ENCODE measurements around the gene MGMT.
"Not testable (repeated sequence)": the region's sequence is repeated elsewhere in the genome, so short reads cannot be mapped to it uniquely, and the experiment has no call there.

MGMT gene

DNA sequence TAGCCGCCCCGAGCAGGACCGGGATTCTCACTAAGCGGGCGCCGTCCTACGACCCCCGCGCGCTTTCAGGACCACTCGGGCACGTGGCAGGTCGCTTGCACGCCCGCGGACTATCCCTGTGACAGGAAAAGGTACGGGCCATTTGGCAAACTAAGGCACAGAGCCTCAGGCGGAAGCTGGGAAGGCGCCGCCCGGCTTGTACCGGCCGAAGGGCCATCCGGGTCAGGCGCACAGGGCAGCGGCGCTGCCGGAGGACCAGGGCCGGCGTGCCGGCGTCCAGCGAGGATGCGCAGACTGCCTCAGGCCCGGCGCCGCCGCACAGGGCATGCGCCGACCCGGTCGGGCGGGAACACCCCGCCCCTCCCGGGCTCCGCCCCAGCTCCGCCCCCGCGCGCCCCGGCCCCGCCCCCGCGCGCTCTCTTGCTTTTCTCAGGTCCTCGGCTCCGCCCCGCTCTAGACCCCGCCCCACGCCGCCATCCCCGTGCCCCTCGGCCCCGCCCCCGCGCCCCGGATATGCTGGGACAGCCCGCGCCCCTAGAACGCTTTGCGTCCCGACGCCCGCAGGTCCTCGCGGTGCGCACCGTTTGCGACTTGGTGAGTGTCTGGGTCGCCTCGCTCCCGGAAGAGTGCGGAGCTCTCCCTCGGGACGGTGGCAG is at the start of gene MGMT:
Gene MGMT (plus strand): TSS at position 539 of the 656 bp plus-strand sequence.
- DNase-seq, result peak; percentile 95

DNA sequence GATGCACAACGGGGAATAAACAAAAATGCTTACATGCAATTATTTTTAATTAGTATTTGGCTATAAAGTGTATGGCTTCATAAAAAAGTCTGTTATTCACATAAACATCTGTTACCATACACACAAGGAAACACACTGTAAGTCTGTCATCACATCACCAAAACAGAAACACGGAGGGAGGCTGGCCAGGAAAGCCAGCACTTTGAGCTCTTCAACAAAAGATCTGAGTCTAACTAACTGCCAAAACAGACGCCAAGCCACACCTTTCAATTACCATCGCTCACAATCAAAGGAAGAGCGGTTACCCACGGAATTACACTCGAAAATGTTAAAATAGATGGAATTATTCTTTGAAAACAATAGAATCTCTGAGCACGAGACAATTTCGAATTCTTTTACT is 49.2 kb upstream of the MGMT start:
- no peak for DNase-seq

DNA sequence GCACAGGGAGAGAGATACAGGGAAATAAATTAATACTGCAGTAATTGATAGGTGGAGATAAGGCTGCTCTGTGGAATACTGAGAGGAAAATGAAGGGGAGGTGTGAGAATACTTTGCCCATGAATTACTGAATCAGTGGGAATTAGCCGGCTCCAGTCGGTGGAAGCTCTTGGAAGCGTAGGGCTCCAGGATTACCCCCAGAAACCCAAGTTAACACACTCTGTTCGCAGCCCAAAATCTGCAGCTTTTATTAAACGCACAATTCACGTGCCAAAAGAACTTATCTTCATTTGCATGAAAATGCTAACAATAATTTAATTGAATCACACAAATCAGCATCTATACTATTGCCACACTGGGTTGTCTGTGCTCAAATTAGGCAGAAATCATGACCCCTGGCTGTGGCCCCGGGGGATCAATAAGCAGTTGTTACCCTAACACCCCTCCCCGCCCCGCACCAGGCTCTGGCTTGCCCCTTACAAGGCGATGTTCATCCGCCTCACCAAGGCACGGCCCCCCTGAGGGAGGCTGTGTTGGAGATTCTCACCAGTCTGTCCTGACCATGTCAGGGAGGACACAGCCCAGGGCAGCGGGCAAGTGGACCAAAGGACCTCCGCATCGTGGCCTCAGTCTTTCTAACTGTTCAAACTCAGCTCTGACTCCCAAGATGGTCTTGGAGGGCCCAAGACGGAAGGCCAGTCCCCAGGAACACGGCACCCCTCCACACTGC is 48.4 kb upstream of the MGMT start:
- DNase-seq, result no peak

DNA sequence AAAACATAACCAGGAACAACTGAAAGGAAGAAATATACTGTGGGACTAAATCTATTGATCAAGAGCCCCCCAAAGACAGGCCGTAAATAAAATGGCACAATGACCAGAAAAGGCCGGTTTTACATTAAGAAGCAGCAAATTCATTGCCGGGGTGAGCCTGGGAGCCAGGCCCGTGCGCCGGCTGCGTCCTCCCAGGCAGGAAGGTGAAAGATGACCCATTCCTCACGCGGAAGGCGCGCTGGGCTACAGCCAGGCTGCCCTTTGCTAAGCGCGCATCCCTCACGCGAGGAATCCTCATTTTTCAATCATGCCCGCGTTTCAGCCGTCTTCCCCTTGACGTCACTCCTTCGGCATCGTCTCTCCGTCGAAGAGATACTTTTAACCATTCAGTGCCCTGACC is 47.6 kb upstream of the MGMT start:
- DNase-seq, result no peak

DNA sequence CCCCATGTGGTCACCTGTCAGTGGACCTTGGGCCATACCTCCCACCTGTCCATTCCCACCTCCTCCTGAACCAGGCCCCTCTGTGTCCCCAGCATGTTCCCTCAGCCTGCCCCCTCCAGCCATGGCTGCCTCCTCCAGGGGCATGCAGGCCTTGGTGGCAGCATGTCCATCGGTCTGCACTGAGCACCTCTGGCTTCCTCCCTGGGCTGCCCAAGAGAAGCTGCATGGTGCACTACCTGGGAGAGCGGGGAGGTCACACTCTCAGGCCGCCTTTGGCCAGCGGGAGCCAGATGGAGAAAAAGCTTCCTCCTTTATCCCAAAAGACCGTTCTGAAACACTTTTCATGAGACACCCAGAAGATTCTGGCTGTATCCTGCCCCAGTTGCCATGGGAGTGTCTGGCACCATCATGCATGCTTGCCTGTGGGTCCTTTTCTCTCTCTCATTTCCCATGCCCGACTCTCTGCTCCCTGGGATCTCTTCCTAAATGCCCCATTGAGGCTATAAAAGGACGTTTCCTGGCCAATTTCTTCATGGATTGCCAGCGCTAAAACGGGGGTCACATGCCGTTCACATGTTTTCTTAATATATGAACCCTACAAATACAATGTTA is 45.5 kb upstream of the MGMT start:
- no peak for DNase-seq

DNA sequence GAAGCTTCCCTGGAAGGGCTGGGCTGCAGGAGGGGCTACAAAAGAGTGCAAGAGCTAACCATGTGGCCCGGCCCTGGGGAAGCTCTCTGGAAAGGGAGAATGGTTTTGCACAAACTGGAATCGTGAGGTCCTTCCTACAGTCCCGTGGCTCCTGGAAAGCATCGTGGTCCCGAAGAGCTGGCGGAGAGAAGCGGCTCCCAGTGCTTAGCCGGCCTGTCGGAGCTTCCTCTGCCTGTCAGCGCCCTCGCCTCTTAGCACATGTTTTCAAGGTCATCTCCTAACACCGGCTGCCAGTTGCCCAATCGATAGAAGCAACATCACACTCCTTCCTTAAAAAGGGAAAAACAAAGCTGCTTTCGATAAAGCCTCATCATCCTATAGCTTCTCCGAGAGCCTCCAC is 42.1 kb upstream of the MGMT start:
- DNase-seq, result no peak

DNA sequence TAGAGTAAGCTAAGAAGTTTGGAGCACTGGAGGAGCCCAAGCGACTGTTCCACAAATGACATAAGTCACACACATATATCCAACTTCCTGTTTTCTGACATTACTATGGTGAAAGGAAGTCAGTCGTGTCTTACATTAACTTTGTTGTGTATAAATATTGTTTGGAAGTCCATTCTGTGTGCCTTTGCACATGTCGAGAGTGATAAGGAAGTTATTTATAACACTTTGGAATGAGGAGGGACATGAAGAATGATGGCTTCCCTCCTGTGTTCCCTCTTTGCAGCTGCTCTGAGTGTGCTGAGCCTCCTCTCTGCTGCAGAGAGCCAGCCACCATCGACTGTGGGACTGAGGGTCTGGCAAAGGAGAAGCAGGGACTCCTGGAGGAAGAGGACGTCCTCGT is 40.4 kb upstream of the MGMT start:
- no peak for DNase-seq

GRCh38 chr10:129433266-129433665 is 33.8 kb upstream of the MGMT start:
- no peak for DNase-seq

DNA sequence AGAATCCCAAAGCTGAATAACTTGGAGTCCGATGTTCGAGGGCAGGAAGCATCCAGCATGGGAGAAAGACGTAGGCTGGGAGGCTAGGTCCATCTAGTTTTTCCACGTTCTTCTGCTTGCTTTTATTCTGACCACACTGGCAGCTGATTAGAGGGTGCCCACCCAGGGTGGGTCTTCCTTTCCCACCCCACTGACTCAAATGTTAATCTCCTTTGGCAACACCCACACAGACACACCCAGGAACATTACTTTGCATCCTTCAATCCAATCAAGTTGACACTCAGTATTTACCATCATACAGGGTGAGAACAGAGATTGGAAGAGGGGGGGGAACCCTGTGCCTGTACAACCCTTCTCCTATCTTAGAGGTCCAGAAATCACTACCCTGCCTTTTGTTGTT is 31.3 kb upstream of the MGMT start:
- DNase-seq, result not testable (repeated sequence)

- DNase-seq, result no peak
Measured at GRCh38 chr10:129438024-129438423, 29.0 kb upstream of the MGMT start.

GRCh38 chr10:129440247-129440646 is 26.8 kb upstream of the MGMT start:
- DNase-seq, result no peak

GRCh38 chr10:129440722-129441316 is 26.2 kb upstream of the MGMT start:
- DNase-seq, result no peak

GRCh38 chr10:129441372-129442009 is 25.6 kb upstream of the MGMT start:
- no peak for DNase-seq

GRCh38 chr10:129442866-129443265 is 24.2 kb upstream of the MGMT start:
- no peak for DNase-seq

DNA sequence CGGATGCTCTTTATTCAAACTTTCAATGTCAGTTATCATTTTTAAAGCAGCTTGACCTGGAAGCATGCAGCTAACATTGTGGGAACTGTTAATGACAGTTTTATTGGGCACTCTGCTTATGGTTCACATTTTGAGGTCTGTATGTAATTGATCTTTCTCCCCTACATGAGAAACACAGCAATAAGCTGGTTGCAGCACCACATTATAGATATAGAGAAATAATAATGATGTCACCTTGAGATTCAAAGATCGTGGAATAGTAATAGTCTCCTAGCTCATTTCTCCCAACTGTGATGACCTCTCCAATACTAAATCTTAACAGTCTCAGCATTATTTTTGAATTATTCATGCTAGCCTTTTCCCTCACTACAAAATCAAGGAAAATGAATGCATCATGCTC is 22.7 kb upstream of the MGMT start:
- no peak for DNase-seq

- no peak for DNase-seq
Measured at GRCh38 chr10:129445436-129446182, 21.4 kb upstream of the MGMT start.

DNA sequence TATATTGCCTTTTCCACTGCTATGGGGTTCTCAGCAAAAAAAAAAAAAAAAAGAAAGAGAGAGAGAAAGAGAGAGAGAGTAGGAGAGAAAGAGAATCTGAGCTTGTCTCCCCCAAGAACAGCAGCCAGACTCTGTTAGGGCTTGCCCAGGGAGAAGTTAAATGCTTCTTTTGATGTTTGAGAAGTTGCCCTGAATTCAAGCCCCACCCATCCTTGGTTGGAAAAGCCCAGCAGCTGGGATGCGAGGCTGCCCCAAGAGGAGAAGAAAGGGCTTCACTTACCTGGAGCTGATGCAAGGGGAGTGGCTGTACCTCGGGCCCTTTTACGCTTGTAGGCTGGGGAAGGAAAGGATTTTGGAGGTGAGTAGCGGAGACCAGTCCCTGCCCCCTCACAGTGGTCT is 20.9 kb upstream of the MGMT start:
- DNase-seq, result no peak

DNA sequence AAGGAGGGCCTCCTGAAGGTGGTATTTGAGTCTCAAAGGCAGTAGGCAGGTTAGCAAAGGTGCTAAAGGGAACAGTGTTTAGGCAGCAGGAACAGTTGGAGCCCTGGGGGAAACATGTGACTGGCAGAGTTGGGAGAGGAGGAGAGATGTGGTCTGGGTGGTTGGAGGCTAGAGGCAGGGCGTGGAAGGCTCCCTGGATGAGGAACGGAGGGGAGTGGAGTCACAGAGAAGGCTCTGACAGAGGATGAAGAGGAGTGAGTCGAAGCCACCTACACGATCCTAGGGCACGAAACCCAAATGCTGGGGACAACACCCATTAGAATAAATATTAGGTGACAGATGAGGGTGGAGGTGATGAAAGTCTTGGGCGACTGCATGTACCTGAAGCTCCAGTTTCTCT is 19.6 kb upstream of the MGMT start:
- no peak for DNase-seq

DNA sequence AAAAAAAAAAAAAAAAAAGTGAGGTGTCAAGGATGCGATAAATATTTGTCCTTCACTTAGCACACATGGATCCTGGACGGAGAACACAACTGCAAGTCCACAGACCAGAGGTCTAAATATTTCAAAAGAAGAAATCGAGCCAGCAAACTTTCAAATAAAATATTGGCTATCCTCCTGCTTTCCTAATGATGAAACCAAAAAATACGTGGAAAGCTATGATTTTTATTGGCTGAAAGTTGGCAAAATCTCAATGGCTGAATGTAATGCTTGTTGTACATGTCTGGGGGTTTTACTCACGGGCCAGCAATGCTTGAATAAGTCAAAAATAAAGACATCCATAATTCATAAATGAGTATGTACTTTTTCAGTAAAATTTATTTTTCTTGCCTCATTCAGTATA is 19.0 kb upstream of the MGMT start:
- no peak for DNase-seq

DNA sequence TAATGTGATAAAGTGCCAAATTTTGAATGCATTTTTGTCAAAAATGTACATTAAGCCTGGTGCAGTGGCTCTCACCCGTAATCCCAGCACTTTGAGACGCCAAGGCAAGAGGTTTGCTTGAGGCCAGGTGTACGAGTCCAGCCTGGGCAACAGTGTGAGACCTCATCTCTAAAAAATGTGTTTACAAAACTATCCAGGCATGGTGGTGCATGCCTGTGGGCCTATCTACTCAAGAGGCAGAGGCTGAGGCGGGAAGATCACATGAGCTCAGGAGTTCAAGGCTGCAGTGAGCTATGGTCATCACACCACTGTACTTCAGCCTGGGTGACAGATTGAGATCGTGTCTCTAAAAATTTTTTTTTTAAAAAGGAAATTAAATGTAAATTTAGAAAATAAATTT is 18.5 kb upstream of the MGMT start:
- no peak for DNase-seq

- no peak for DNase-seq
Measured at GRCh38 chr10:129449893-129450292, 17.1 kb upstream of the MGMT start.

- no peak for DNase-seq
Measured at GRCh38 chr10:129450391-129450790, 16.6 kb upstream of the MGMT start.

GRCh38 chr10:129455625-129456024 is 11.4 kb upstream of the MGMT start:
- no peak for DNase-seq

Measured in CD4-positive, alpha-beta T cell treated with Interleukin-15 for 1 hour (primary cell).